Liver (tissue), 3 donors: ENCODE data around the gene KCNMA1.

ENCODE experiments used
- EGR1 ChIP-seq, 2 donors: IDR thresholded peaks; 2 replicates each; pipeline ENCODE4 v1.6.1; 2016 to 2018; ENCODE audit warnings: antibody characterized with exemption in 2 of 2, low read depth in 2 of 2
- FOXA1 ChIP-seq: IDR thresholded peaks from 2 replicates; pipeline ENCODE4 v1.6.1; 2016; ENCODE audit warnings: antibody characterized with exemption
- GABPA ChIP-seq, 2 donors: IDR thresholded peaks in 1 of 2; conservative IDR thresholded peaks in 1 of 2; 2 replicates each; pipeline ENCODE4 v1.6.1; 2016; ENCODE audit warnings: antibody characterized with exemption in 2 of 2, mild to moderate bottlenecking in 1 of 2, moderate library complexity in 1 of 2
- HNF4G ChIP-seq: IDR thresholded peaks from 2 replicates; pipeline ENCODE4 v1.6.1; 2016; ENCODE audit warnings: antibody characterized with exemption
- RXRA ChIP-seq, 2 donors: IDR thresholded peaks; 2 replicates each; pipeline ENCODE4 v1.6.1; 2017 to 2018; ENCODE audit warnings: antibody characterized with exemption in 2 of 2, mild to moderate bottlenecking in 1 of 2
- SP1 ChIP-seq: IDR thresholded peaks from 2 replicates; pipeline ENCODE4 v1.6.1; 2018; ENCODE audit warnings: antibody characterized with exemption, mild to moderate bottlenecking
- TAF1 ChIP-seq: conservative IDR thresholded peaks from 2 replicates; pipeline ENCODE4 v1.6.1; 2016; ENCODE audit warnings: antibody characterized with exemption, mild to moderate bottlenecking
- TF ChIP-seq, protein P1 (sequence below): IDR thresholded peaks from 2 replicates; pipeline ENCODE4 v1.6.1; 2016; ENCODE audit warnings: antibody characterized with exemption, mild to moderate bottlenecking
- TF ChIP-seq, protein P2 (sequence below): fragments of 150-350 bp; IDR thresholded peaks from 2 replicates; pipeline ENCODE4 v1.5.1; 2017; ENCODE audit warnings: improper control_type of control experiment, low read depth, low read length; ENCODE audit not compliant: missing input control
- TF ChIP-seq, protein P3 (sequence below): IDR thresholded peaks from 2 replicates; pipeline ENCODE4 v1.6.1; 2016; ENCODE audit warnings: antibody characterized with exemption
- TF ChIP-seq, protein P4 (sequence below): IDR thresholded peaks from 2 replicates; pipeline ENCODE4 v1.6.1; 2016; ENCODE audit warnings: antibody characterized with exemption
- TF ChIP-seq, protein P5 (sequence below): IDR thresholded peaks from 2 replicates; pipeline ENCODE4 v1.6.1; 2016; ENCODE audit warnings: antibody characterized with exemption
- donor health status: healthy.
- donor health status: healthy.

DNA sequence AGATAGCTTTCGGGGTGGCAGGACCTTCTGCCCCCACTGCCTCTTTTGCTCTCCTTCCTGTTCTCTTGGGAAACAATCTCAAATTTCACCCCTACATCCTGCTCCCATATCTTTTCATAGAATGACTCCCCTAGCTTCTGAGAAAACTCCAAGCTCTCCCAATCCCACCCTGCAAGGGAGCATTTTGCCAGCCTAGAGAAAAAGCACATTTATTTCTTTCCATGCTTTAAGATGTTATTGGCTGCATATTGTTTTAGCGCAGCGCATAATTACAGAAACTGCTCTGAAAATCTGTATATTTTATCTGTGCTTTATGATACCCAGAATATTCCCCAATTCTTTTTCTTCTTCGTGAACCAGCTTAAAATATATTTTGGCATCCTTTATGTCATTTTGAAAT lies 601.3 kb downstream of the KCNMA1 start:
- TF ChIP-seq, protein P1, sequence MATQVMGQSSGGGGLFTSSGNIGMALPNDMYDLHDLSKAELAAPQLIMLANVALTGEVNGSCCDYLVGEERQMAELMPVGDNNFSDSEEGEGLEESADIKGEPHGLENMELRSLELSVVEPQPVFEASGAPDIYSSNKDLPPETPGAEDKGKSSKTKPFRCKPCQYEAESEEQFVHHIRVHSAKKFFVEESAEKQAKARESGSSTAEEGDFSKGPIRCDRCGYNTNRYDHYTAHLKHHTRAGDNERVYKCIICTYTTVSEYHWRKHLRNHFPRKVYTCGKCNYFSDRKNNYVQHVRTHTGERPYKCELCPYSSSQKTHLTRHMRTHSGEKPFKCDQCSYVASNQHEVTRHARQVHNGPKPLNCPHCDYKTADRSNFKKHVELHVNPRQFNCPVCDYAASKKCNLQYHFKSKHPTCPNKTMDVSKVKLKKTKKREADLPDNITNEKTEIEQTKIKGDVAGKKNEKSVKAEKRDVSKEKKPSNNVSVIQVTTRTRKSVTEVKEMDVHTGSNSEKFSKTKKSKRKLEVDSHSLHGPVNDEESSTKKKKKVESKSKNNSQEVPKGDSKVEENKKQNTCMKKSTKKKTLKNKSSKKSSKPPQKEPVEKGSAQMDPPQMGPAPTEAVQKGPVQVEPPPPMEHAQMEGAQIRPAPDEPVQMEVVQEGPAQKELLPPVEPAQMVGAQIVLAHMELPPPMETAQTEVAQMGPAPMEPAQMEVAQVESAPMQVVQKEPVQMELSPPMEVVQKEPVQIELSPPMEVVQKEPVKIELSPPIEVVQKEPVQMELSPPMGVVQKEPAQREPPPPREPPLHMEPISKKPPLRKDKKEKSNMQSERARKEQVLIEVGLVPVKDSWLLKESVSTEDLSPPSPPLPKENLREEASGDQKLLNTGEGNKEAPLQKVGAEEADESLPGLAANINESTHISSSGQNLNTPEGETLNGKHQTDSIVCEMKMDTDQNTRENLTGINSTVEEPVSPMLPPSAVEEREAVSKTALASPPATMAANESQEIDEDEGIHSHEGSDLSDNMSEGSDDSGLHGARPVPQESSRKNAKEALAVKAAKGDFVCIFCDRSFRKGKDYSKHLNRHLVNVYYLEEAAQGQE, result no peak
- TF ChIP-seq, protein P2, sequence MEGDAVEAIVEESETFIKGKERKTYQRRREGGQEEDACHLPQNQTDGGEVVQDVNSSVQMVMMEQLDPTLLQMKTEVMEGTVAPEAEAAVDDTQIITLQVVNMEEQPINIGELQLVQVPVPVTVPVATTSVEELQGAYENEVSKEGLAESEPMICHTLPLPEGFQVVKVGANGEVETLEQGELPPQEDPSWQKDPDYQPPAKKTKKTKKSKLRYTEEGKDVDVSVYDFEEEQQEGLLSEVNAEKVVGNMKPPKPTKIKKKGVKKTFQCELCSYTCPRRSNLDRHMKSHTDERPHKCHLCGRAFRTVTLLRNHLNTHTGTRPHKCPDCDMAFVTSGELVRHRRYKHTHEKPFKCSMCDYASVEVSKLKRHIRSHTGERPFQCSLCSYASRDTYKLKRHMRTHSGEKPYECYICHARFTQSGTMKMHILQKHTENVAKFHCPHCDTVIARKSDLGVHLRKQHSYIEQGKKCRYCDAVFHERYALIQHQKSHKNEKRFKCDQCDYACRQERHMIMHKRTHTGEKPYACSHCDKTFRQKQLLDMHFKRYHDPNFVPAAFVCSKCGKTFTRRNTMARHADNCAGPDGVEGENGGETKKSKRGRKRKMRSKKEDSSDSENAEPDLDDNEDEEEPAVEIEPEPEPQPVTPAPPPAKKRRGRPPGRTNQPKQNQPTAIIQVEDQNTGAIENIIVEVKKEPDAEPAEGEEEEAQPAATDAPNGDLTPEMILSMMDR, result no peak
- TF ChIP-seq HNF4G (no peak), FOXA1 (no peak), TAF1 (no peak), SP1 (no peak), RXRA (IDR thresholded peaks at IDR 0.05) (no peak), GABPA (IDR thresholded peaks at IDR 0.05 in 1 of 2, conservative IDR thresholded peaks at IDR 0.05 in 1 of 2) (no peak), EGR1 (IDR thresholded peaks at IDR 0.05; ENCODE audit: low read depth in 2 of 2) (no peak)
- TF ChIP-seq, protein P3, sequence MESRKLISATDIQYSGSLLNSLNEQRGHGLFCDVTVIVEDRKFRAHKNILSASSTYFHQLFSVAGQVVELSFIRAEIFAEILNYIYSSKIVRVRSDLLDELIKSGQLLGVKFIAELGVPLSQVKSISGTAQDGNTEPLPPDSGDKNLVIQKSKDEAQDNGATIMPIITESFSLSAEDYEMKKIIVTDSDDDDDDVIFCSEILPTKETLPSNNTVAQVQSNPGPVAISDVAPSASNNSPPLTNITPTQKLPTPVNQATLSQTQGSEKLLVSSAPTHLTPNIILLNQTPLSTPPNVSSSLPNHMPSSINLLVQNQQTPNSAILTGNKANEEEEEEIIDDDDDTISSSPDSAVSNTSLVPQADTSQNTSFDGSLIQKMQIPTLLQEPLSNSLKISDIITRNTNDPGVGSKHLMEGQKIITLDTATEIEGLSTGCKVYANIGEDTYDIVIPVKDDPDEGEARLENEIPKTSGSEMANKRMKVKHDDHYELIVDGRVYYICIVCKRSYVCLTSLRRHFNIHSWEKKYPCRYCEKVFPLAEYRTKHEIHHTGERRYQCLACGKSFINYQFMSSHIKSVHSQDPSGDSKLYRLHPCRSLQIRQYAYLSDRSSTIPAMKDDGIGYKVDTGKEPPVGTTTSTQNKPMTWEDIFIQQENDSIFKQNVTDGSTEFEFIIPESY, result no peak
- TF ChIP-seq, protein P4, sequence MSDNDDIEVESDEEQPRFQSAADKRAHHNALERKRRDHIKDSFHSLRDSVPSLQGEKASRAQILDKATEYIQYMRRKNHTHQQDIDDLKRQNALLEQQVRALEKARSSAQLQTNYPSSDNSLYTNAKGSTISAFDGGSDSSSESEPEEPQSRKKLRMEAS, result no peak
- TF ChIP-seq, protein P5, sequence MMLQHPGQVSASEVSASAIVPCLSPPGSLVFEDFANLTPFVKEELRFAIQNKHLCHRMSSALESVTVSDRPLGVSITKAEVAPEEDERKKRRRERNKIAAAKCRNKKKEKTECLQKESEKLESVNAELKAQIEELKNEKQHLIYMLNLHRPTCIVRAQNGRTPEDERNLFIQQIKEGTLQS, result no peak
